ENCODE data around the gene CCDC197. TPM values are rescaled to one million over a fixed set of nuclear protein-coding genes. Genes with fewer than 3 reads are reported as not detected.

Gene CCDC197
- total RNA-seq, 1 experiment from 2014 or later, result not detected

GRCh38 chr14:93989939-93990338, 7.2 kb upstream of the CCDC197 start:
- Histone ChIP-seq H3K56ac (ENCODE audit: insufficient read length, low read depth, low read length) (no peak overlapping the region), H3K27me3 (ENCODE audit: insufficient read depth, low read length) (no peaks in the 10 kb centered on the region), H2BK12ac (ENCODE audit: insufficient read length, low read depth, low read length) (no peak overlapping the region), H3K23ac (ENCODE audit: insufficient read length, low read depth, low read length) (no peak overlapping the region), H4K91ac (ENCODE audit: insufficient read length, low read depth, low read length) (no peak overlapping the region), H3K79me2 (ENCODE audit: insufficient read depth, low read length) (no peaks in the 10 kb centered on the region), H3K4ac (ENCODE audit: low read depth, low read length) (no peak overlapping the region), H3K14ac (ENCODE audit: insufficient read depth, low read length) (no peak overlapping the region), H2BK120ac (ENCODE audit: low read depth, low read length, poor library complexity, severe bottlenecking) (no peak overlapping the region), H4K20me1 (ENCODE audit: control insufficient read depth, insufficient read depth, insufficient read length) (no peaks in the 10 kb centered on the region), H4K5ac (ENCODE audit: insufficient read length, low read depth, low read length) (no peak overlapping the region), H2AK5ac (ENCODE audit: insufficient read length, low read length) (no peak overlapping the region), H2AFZ (ENCODE audit: low read length) (no peak overlapping the region), H3K79me1 (ENCODE audit: insufficient read depth, low read depth, low read length, poor library complexity, severe bottlenecking) (no peaks in the 10 kb centered on the region), H3K4me2 (ENCODE audit: insufficient read depth, insufficient read length, low read length) (no peak overlapping the region), H2BK20ac (ENCODE audit: low read depth, low read length, poor library complexity, severe bottlenecking) (no peak overlapping the region), H3K4me1 (ENCODE audit: insufficient read depth, low read length) (no peaks in the 10 kb centered on the region), H2BK15ac (ENCODE audit: low read depth, low read length) (no peak overlapping the region), H3K27ac (ENCODE audit: insufficient read length, low read depth, low read length) (no peak overlapping the region), H3K9ac (ENCODE audit: extremely low read depth, insufficient read length, low read length) (no peak overlapping the region), H4K8ac (replicated peaks; ENCODE audit: insufficient read length, low read depth, low read length) (no peak overlapping the region), H2BK5ac (ENCODE audit: insufficient read length, low read length) (no peak overlapping the region), H3K9me3 (ENCODE audit: control insufficient read depth, low read depth, low read length) (no peaks in the 10 kb centered on the region), H3K23me2 (ENCODE audit: insufficient read length, low read depth, low read length, poor library complexity, severe bottlenecking) (no peaks in the 10 kb centered on the region), H3K18ac (ENCODE audit: insufficient read length, low read depth, low read length) (no peak overlapping the region), H3T11ph (ENCODE audit: low read length) (no peak overlapping the region)
- peaks cover 5% of the 10 kb centered on the region for H3K27me3 Mint-ChIP-seq (ENCODE audit: low read depth)
- no peak for DNase-seq
- no peaks in the 10 kb centered on the region; a peak in 1 of 7 replicates for H3K36me3 Mint-ChIP-seq (ENCODE audit: insufficient read depth in 1 of 3, low read depth in 3 of 3)
- no peak overlapping the region for H3K4me3 Mint-ChIP-seq
- WGBS (ENCODE audit: extremely low coverage, insufficient read length, low lambda C conversion rate), result no CpG with 5 or more reads among the region's 4 CpGs
- no peak for TF ChIP-seq CTCF (conservative IDR thresholded peaks at IDR 0.05)
- H3K9me3 Mint-ChIP-seq, result no peaks in the 10 kb centered on the region; a peak in 3 of 5 replicates
- no peak overlapping the region for H3K27ac Mint-ChIP-seq
- peaks cover 14 to 30% of the 10 kb centered on the region in 2 experiments for H3K4me1 Mint-ChIP-seq

Measured in H9 (cell line).